ENCODE data around the gene PSMG4.

Gene PSMG4

GRCh38 chr6:3314176-3314575 lies 55.4 kb downstream of the PSMG4 start:
- Histone ChIP-seq H3K4me3 (ENCODE audit: low read length) (no peak overlapping the region), H3K9me3 (ENCODE audit: insufficient read depth, low read length) (no peaks in the 10 kb centered on the region), H4K20me1 (ENCODE audit: insufficient read depth, low read length) (no peaks in the 10 kb centered on the region), H3K79me2 (ENCODE audit: low read length) (no peaks in the 10 kb centered on the region), H3K9ac (ENCODE audit: low read length) (no peak overlapping the region), H3K4me1 (ENCODE audit: low read length) (peaks cover 7% of the 10 kb centered on the region), H3K36me3 (replicated peaks; ENCODE audit: low read depth, low read length) (no peaks in the 10 kb centered on the region), H3K27me3 (ENCODE audit: low read depth, low read length) (no peaks in the 10 kb centered on the region), H3K27ac (ENCODE audit: low read length) (no peak overlapping the region), H3K4me2 (ENCODE audit: low read length) (no peak overlapping the region), H2AFZ (ENCODE audit: low read depth, low read length) (no peak overlapping the region)
- TF ChIP-seq EZH2phosphoT487 (IDR thresholded peaks at IDR 0.05; ENCODE audit: low read depth) (no peak), CTCF (IDR thresholded peaks at IDR 0.05; ENCODE audit: low read depth, low read length) (no peak)

- TF ChIP-seq EZH2phosphoT487 (IDR thresholded peaks at IDR 0.05; ENCODE audit: low read depth) (no peak), CTCF (IDR thresholded peaks at IDR 0.05; ENCODE audit: low read depth, low read length) (no peak)
- Histone ChIP-seq H3K4me3 (ENCODE audit: low read length) (no peak overlapping the region), H3K27me3 (ENCODE audit: low read depth, low read length) (no peaks in the 10 kb centered on the region), H3K4me2 (ENCODE audit: low read length) (no peak overlapping the region), H4K20me1 (ENCODE audit: insufficient read depth, low read length) (no peaks in the 10 kb centered on the region), H3K36me3 (replicated peaks; ENCODE audit: low read depth, low read length) (no peaks in the 10 kb centered on the region), H3K9ac (ENCODE audit: low read length) (no peak overlapping the region), H2AFZ (ENCODE audit: low read depth, low read length) (no peak overlapping the region), H3K27ac (ENCODE audit: low read length) (no peak overlapping the region), H3K4me1 (ENCODE audit: low read length) (peaks cover under 1% of the 10 kb centered on the region; the same call in 1 of the 2 replicates), H3K9me3 (ENCODE audit: insufficient read depth, low read length) (no peaks in the 10 kb centered on the region), H3K79me2 (ENCODE audit: low read length) (no peaks in the 10 kb centered on the region)
These were observed 56.1 kb downstream of the PSMG4 start for GRCh38 chr6:3314621-3315467.

GRCh38 chr6:3315841-3316240 lies 57.1 kb downstream of the PSMG4 start:
- no peak overlapping the region for H2AFZ ChIP-seq (ENCODE audit: low read depth, low read length)

More at GRCh38 chr6:3315841-3316240, 57.1 kb downstream of the PSMG4 start:
- Histone ChIP-seq H3K4me2 (ENCODE audit: low read length) (no peak overlapping the region), H3K9ac (ENCODE audit: low read length) (no peak overlapping the region), H3K36me3 (replicated peaks; ENCODE audit: low read depth, low read length) (no peaks in the 10 kb centered on the region), H4K20me1 (ENCODE audit: insufficient read depth, low read length) (no peaks in the 10 kb centered on the region), H3K9me3 (ENCODE audit: insufficient read depth, low read length) (no peaks in the 10 kb centered on the region), H3K4me1 (ENCODE audit: low read length) (no peaks in the 10 kb centered on the region), H3K27ac (ENCODE audit: low read length) (no peak overlapping the region), H3K27me3 (ENCODE audit: low read depth, low read length) (no peaks in the 10 kb centered on the region), H3K79me2 (ENCODE audit: low read length) (no peaks in the 10 kb centered on the region), H3K4me3 (ENCODE audit: low read length) (no peak overlapping the region)
- TF ChIP-seq EZH2phosphoT487 (IDR thresholded peaks at IDR 0.05; ENCODE audit: low read depth): no peak
- TF ChIP-seq CTCF (IDR thresholded peaks at IDR 0.05; ENCODE audit: low read depth, low read length): no peak

Data from OCI-LY3 (cell line).